K562 (cell line): Measurements from ENCODE around the gene KCND1. TPM values are rescaled to one million over a fixed set of nuclear protein-coding genes. Genes with fewer than 3 reads are reported as not detected.
A peak's percentile ranks its signal among the peaks of the same experiment; 100 is the strongest.

ENCODE experiments used
- ATAC-seq: fragments of 200-7000 bp; cut with Tn5 transposase; 3 replicates; pipeline ENCODE4 v1.9.1; 2020; ENCODE audit warnings: moderate library complexity
- BruUV-seq: library from RNA; stranded (reverse); fragments of 400-500 nt; replicated peaks from 2 replicates; lab custom pipeline; 2021; lab: Mats Ljungman, UMichigan
- CTCF ChIA-PET: fragments of 300-600 bp; formaldehyde crosslinking; extraction: SDS; loops from one replicate; lab custom pipeline; 2021; ENCODE audit warnings: low intra/inter-chr PET ratio; lab: Yijun Ruan, JAX
- POLR2A ChIA-PET: fragments of 300-600, 350-650 bp; sonication (Branson Sonifier 250); formaldehyde crosslinking; extraction: SDS; loops from one replicate; lab custom pipeline; 2021; ENCODE audit warnings: antibody characterized with exemption, inconsistent platforms; lab: Yijun Ruan, JAX
- DNase-seq, 4 experiments: peaks; one replicate each; pipeline versions ENCODE4 v3.0.0 to v3.0.0-alpha.2; 2011 to 2018; ENCODE audit warnings: low spot score in 3 of 4, mixed read lengths in 3 of 4; ENCODE audit errors: extremely low read depth in 1 of 4
- FAIRE-seq: peaks from 2 replicates; lab custom pipeline; 2011; peaks lifted over from hg19 to GRCh38; lab: Jason Lieb, UNC
- H2AFZ ChIP-seq: 2 replicates; pipeline ENCODE4 v1.6.0; 2011; ENCODE audit warnings: low read depth, low read length, control low read depth, inconsistent platforms
- H3K27ac ChIP-seq: fragments of 200-600 bp; 3 replicates; pipeline ENCODE4 v1.8.0; 2011; ENCODE audit warnings: low read depth, mild to moderate bottlenecking, control low read depth, inconsistent platforms, low read length, moderate library complexity, mixed read lengths; ENCODE audit errors: extremely low read depth
- H3K27me3 ChIP-seq, 2 experiments: fragments of 300-600 bp in 1 of 2; 2 replicates in 1 of 2; 3 replicates in 1 of 2; pipeline versions ENCODE4 v1.6.0 to v1.8.0; 2011; ENCODE audit warnings: inconsistent platforms in 2 of 2, low read length in 2 of 2, mild to moderate bottlenecking in 1 of 2, mixed read lengths in 1 of 2, moderate library complexity in 1 of 2; ENCODE audit not compliant: control insufficient read depth in 2 of 2, insufficient read depth in 2 of 2
- H3K36me3 ChIP-seq: fragments of 300-600 bp; 3 replicates; pipeline ENCODE4 v1.8.0; 2011; ENCODE audit warnings: mild to moderate bottlenecking, low read length, inconsistent platforms; ENCODE audit not compliant: control insufficient read depth, insufficient read depth
- H3K4me1 ChIP-seq, 2 experiments: fragments of 200-600 bp in 1 of 2; replicated peaks in 1 of 2; 2 replicates in 1 of 2; 3 replicates in 1 of 2; pipeline versions ENCODE4 v1.5.1 to v1.8.0; 2011; ENCODE audit warnings: inconsistent platforms in 2 of 2, low read length in 2 of 2, mild to moderate bottlenecking in 1 of 2, mixed read lengths in 1 of 2, moderate library complexity in 1 of 2; ENCODE audit not compliant: control insufficient read depth in 2 of 2, insufficient read depth in 2 of 2
- H3K4me2 ChIP-seq: 2 replicates; pipeline ENCODE4 v1.6.1; 2011; ENCODE audit warnings: low read length, control low read depth, inconsistent platforms, mixed read lengths; ENCODE audit not compliant: insufficient read depth
- H3K4me3 ChIP-seq: fragments of 200-600 bp; sonication (generic), shearing (Covaris generic); 2 replicates; pipeline ENCODE4 v1.5.1; 2016; ENCODE audit warnings: control low read depth, inconsistent platforms
- H3K79me2 ChIP-seq: fragments of 200-600 bp; 3 replicates; pipeline ENCODE4 v1.8.0; 2011; ENCODE audit warnings: low read length, inconsistent platforms; ENCODE audit not compliant: control insufficient read depth, insufficient read depth
- H3K9ac ChIP-seq, 2 experiments: 2 replicates each; pipeline versions ENCODE4 v1.6.0 to v1.6.1; 2011; ENCODE audit warnings: low read depth in 2 of 2, low read length in 2 of 2, control low read depth in 1 of 2, inconsistent platforms in 1 of 2, mild to moderate bottlenecking in 1 of 2, mixed read lengths in 1 of 2; ENCODE audit not compliant: insufficient read depth in 1 of 2
- H3K9me1 ChIP-seq: one replicate; pipeline ENCODE4 v1.6.0; 2011; ENCODE audit warnings: inconsistent platforms, mild to moderate bottlenecking, low read length, moderate library complexity; ENCODE audit not compliant: control insufficient read depth, insufficient read depth
- H3K9me3 ChIP-seq: replicated peaks from 2 replicates; pipeline ENCODE4 v1.5.1; 2011; ENCODE audit warnings: low read depth, low read length, inconsistent platforms; ENCODE audit not compliant: control insufficient read depth, insufficient read depth
- H4K20me1 ChIP-seq: replicated peaks from 2 replicates; pipeline ENCODE4 v1.6.1; 2011; ENCODE audit warnings: low read length, inconsistent platforms, mixed read lengths; ENCODE audit not compliant: control insufficient read depth, insufficient read depth
- C11orf30 ChIP-seq: fragments of 450-650 bp; IDR thresholded peaks from 2 replicates; pipeline ENCODE4 v1.6.1; 2016; ENCODE audit warnings: low read depth, mild to moderate bottlenecking
- MAFG ChIP-seq: fragments of 450-650 bp; conservative IDR thresholded peaks from 2 replicates; pipeline ENCODE4 v1.6.1; 2016; ENCODE audit warnings: missing genetic modification characterization, missing compliant biosample characterization
- ZNF280A ChIP-seq: fragments of 450-650 bp; IDR thresholded peaks from 2 replicates; pipeline ENCODE4 v1.6.1; 2018; ENCODE audit warnings: mild to moderate bottlenecking, low read depth; ENCODE audit not compliant: partially characterized antibody
- ZNF316 ChIP-seq: fragments of 450-650 bp; IDR thresholded peaks from 2 replicates; pipeline ENCODE4 v1.6.1; 2016
- WGBS: fragments of 100-300 bp; shearing (Covaris generic); methylation state at CpG from one replicate; pipeline ENCODE4 v1.1.6; 2016; ENCODE audit warnings: low coverage, mixed read lengths; ENCODE audit not compliant: insufficient coverage; ENCODE audit errors: missing lambda C conversion rate; 5-methylcytosine and 5-hydroxymethylcytosine counted together
- in situ Hi-C: fragments of 300-500 bp; cut with MboI; formaldehyde crosslinking; loops from 4 replicates; pipeline ENCODE4 v1.15.0; 2018; ENCODE audit warnings: inconsistent platforms, mixed read lengths
- intact Hi-C: fragments of 100-400 bp; cut with micrococcal nuclease; formaldehyde crosslinking; loops from 2 replicates; pipeline ENCODE4 v1.14.2; 2022
- polyA plus RNA-seq, 8 experiments: library from polyadenylated mRNA; depleted of rRNA in 4 of 8; stranded (reverse) in 5 of 8; unstranded in 3 of 8; fragments of >200 nt; fragmentation: Nextera tagmentation in 2 of 8; fragmentation: Illumina TruSeq in 1 of 8; extraction: Ambion mirVana in 2 of 8; extraction: Trizol in 1 of 8; gene quantifications; 2 replicates each; pipeline versions ENCODE4 v1.2.1 to v1.2.3, GENCODE V29; 2011 to 2014; ENCODE audit warnings: inconsistent platforms in 1 of 8, missing spikeins in 1 of 8
- total RNA-seq, 7 experiments: library from RNA; depleted of rRNA in 6 of 7; stranded (reverse); fragments of >200 nt in 6 of 7; fragmentation: Illumina TruSeq in 2 of 7; extraction: Trizol in 2 of 7; gene quantifications; 2 replicates each; pipeline versions ENCODE4 v1.2.1 to v1.2.3, GENCODE V29; 2011 to 2021; ENCODE audit warnings: low replicate concordance in 1 of 7

KCND1 gene
- total and polyA plus RNA-seq, 9 of the 15 experiments (the other 6 are each of a cell fraction or from before 2014, with no cell fraction given): 0.06 to 0.83 (median 0.39) TPM; not detected in 1

DNA sequence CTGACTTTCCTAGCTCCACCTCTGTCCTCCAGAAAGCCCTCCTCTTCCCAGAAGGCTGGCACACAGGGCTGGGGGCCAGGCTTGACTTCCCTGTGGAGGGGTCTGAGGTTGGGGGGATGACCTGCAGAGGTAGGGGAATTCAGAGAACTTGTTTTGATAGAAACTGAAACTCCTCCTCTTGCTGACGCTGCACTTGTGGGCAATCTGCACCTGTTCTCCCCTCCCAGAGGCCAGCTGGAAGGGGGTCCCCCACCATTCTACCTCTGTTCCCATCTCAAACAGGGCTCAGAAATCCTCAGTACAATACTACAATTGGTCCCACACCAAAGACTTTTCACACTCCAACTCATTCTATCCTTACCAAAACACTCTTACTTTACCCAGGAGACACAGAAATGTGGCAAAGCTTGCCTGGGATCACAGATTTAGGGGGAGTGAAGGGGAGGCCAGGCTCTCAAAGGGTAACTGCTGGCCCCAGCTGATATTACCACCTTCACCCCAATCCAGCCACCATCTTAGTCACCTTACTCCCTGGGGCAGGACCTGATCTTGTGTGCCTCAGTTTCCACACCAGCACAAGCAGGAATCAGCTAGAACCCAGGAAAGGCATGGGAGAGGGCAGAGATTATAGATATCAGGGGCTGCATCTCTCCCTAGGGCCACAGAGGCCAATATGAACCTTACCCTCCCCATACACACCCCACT, 32.8 kb downstream of the KCND1 start:
- WGBS: 13% methylated on average over 1 of the region's 1 CpG
- Histone ChIP-seq H3K9ac (peak overlapping the region; percentile 65 to 69; a peak in 3 of 4 replicates), H3K79me2 (peaks cover 90% of the 10 kb centered on the region), H2AFZ (no peak overlapping the region), H3K36me3 (peaks cover 69% of the 10 kb centered on the region), H3K4me3 (no peak overlapping the region), H3K27me3 (no peaks in the 10 kb centered on the region), H3K4me2 (peak overlapping the region; percentile 24; the same call in 1 of the 2 replicates), H3K4me1 (peaks cover 59 to 77% of the 10 kb centered on the region in 2 experiments), H3K9me3 (no peaks in the 10 kb centered on the region), H3K9me1 (no peaks in the 10 kb centered on the region), H4K20me1 (no peaks in the 10 kb centered on the region), H3K27ac (peak overlapping the region; percentile 91)
- ChIA-PET CTCF (interaction anchor here (1.6 kb wide), 1 partner anchor 22 kb away, joined by 4 read pairs; no protein-coding TSS in a partner anchor), POLR2A (interaction anchor here (0.7 kb wide), 1 partner anchor 41 kb away, joined by 3 read pairs; the partner anchor contains the start of genes PQBP1 and TIMM17B)
- ATAC-seq (no peak), FAIRE-seq (no peak), DNase-seq (no peak)
- in situ Hi-C loops: no loop called here
- BruUV-seq: no TSS peak
- TF ChIP-seq C11orf30 (peak; percentile 28; the same call in 1 of the 2 replicates), ZNF280A (no peak), ZNF316 (peak; percentile 49; the same call in 1 of the 2 replicates), MAFG (tag) (0 out of 2 replicates have a peak, but pooled peaks have one; percentile 17)
- intact Hi-C loops: no loop called here
